A549 (cell line): Measurements from ENCODE around the gene KDM6A. TPM values are rescaled to one million over a fixed set of nuclear protein-coding genes. Genes with fewer than 3 reads are reported as not detected.
A peak's percentile ranks its signal among the peaks of the same experiment; 100 is the strongest.

ENCODE experiments used
- ATAC-seq, 2 experiments: fragments of 200-7000 bp in 1 of 2; fragments of >200 bp in 1 of 2; cut with Nextera tagmentation in 1 of 2; cut with Tn5 transposase in 1 of 2; 3 replicates each; pipeline versions ENCODE4 v1.8.0 to v1.9.1; 2018 to 2020; ENCODE audit warnings: mild to moderate bottlenecking in 1 of 2, moderate library complexity in 1 of 2
- CTCF ChIA-PET: fragments of 300-600 bp; sonication (Branson Sonifier 250); formaldehyde crosslinking; extraction: SDS; loops from one replicate; lab custom pipeline; 2021; ENCODE audit warnings: antibody characterized with exemption, inconsistent platforms; lab: Yijun Ruan, JAX
- POLR2A ChIA-PET: fragments of 350-600 bp; formaldehyde crosslinking; extraction: SDS; loops from one replicate; lab custom pipeline; 2021; ENCODE audit warnings: antibody characterized with exemption, inconsistent platforms; lab: Yijun Ruan, JAX
- DNase-seq, 2 experiments: peaks; one replicate each; pipeline versions ENCODE4 v3.0.0 to v3.0.0-alpha.2; 2011 to 2016; ENCODE audit warnings: low read depth in 1 of 2, low spot score in 1 of 2
- FAIRE-seq: peaks from 2 replicates; lab custom pipeline; 2011; peaks lifted over from hg19 to GRCh38; lab: Jason Lieb, UNC
- H3K27ac ChIP-seq, 2 experiments: fragments of >200 bp; sonication (Bioruptor Twin); formaldehyde crosslinking; 3 replicates each; pipeline ENCODE4 v1.5.1; 2016 to 2017
- H3K4me1 ChIP-seq: fragments of >200 bp; sonication (Bioruptor Twin); formaldehyde crosslinking; 3 replicates; pipeline ENCODE4 v1.6.1; 2016
- H3K4me2 ChIP-seq: fragments of >200 bp; sonication (Bioruptor Twin); formaldehyde crosslinking; 3 replicates; pipeline ENCODE4 v1.6.1; 2016
- H3K4me3 ChIP-seq: fragments of >200 bp; sonication (Bioruptor Twin); formaldehyde crosslinking; 3 replicates; pipeline ENCODE4 v1.5.1; 2016
- H3K9me3 ChIP-seq: fragments of >200 bp; sonication (Bioruptor Twin); formaldehyde crosslinking; 3 replicates; pipeline ENCODE4 v1.6.1; 2016
- BHLHE40 ChIP-seq: IDR thresholded peaks from 2 replicates; pipeline ENCODE4 v1.6.1; 2012; ENCODE audit warnings: low read depth, low read length, inconsistent platforms
- CTCF ChIP-seq: fragments of >200 bp; sonication (Bioruptor Twin); formaldehyde crosslinking; IDR thresholded peaks from 3 replicates; pipeline ENCODE4 v1.5.1; 2016
- EHF ChIP-seq: fragments of 250-450 bp; sonication (Bioruptor Pico); IDR thresholded peaks from 2 replicates; pipeline ENCODE4 v1.5.0; 2020; ENCODE audit warnings: mild to moderate bottlenecking
- FOSB ChIP-seq: fragments of 250-450 bp; sonication (Bioruptor Pico); IDR thresholded peaks from 2 replicates; pipeline ENCODE4 v1.5.0; 2020; ENCODE audit warnings: mild to moderate bottlenecking, moderate library complexity
- FOSL2 ChIP-seq, 2 experiments: fragments of 450-650 bp in 1 of 2; fragments of >200 bp in 1 of 2; sonication (Bioruptor Twin) in 1 of 2; formaldehyde crosslinking; IDR thresholded peaks; 2 replicates each; pipeline versions ENCODE4 v1.5.0 to v1.6.1; 2016 to 2020; ENCODE audit warnings: mild to moderate bottlenecking in 1 of 2, moderate library complexity in 1 of 2
- HMGXB4 ChIP-seq: fragments of 250-450 bp; sonication (Bioruptor Pico); IDR thresholded peaks from 2 replicates; pipeline ENCODE4 v1.5.0; 2021; ENCODE audit warnings: mild to moderate bottlenecking, moderate library complexity, borderline replicate concordance
- HOXB13 ChIP-seq: fragments of 250-450 bp; sonication (Bioruptor Pico); IDR thresholded peaks from 2 replicates; pipeline ENCODE4 v1.5.0; 2020; ENCODE audit warnings: low read depth, mild to moderate bottlenecking, moderate library complexity
- HOXB5 ChIP-seq: fragments of 250-450 bp; sonication (Bioruptor Pico); IDR thresholded peaks from 2 replicates; pipeline ENCODE4 v1.5.0; 2020; ENCODE audit warnings: mild to moderate bottlenecking, moderate library complexity
- NPAS2 ChIP-seq: fragments of 250-450 bp; sonication (Bioruptor Pico); IDR thresholded peaks from 2 replicates; pipeline ENCODE4 v1.8.0; 2022; ENCODE audit warnings: mild to moderate bottlenecking, moderate library complexity, borderline replicate concordance
- PBX3 ChIP-seq: IDR thresholded peaks from 2 replicates; pipeline ENCODE4 v1.6.1; 2012
- RARB ChIP-seq: fragments of 250-450 bp; sonication (Bioruptor Pico); IDR thresholded peaks from 2 replicates; pipeline ENCODE4 v1.8.0; 2021; ENCODE audit warnings: mild to moderate bottlenecking, moderate library complexity
- RFX5 ChIP-seq: fragments of 450-650 bp; IDR thresholded peaks from 2 replicates; pipeline ENCODE4 v1.7.1; 2014; ENCODE audit warnings: antibody characterized with exemption, mild to moderate bottlenecking, moderate library complexity
- RNF2 ChIP-seq: fragments of 200-600 bp; sonication (generic); IDR thresholded peaks from 2 replicates; pipeline ENCODE4 v1.6.1; 2016; ENCODE audit warnings: low read depth, mild to moderate bottlenecking, antibody characterized with exemption, moderate library complexity, borderline replicate concordance
- ZC3H11A ChIP-seq: fragments of 450-650 bp; IDR thresholded peaks from 2 replicates; pipeline ENCODE4 v1.6.1; 2014; ENCODE audit warnings: antibody characterized with exemption, mild to moderate bottlenecking
- WGBS: methylation state at CpG from one replicate; pipeline ENCODE4 v1.1.6; 2017; ENCODE audit errors: missing lambda C conversion rate; 5-methylcytosine and 5-hydroxymethylcytosine counted together
- polyA plus RNA-seq, 4 experiments: library from polyadenylated mRNA; depleted of rRNA in 3 of 4; stranded (reverse); fragments of >200 nt; fragmentation: RNase III in 1 of 4; extraction: RNeasy Plus Mini Kit Qiagen cat#74134 plus additional on column Dnase treatment in 1 of 4; gene quantifications; 2 replicates in 3 of 4; 3 replicates in 1 of 4; pipeline ENCODE4 v1.2.3, GENCODE V29; 2011 to 2017

Gene KDM6A
- polyA plus RNA-seq, 2 of the 4 experiments (the other 2 are of a cell fraction): 9.3 to 18.4 TPM

- CTCF ChIA-PET: no interaction called here
- Histone ChIP-seq H3K9me3 (peaks cover 4% of the 10 kb centered on the region; the same call in 1 of the 3 replicates), H3K4me3 (no peak overlapping the region), H3K4me1 (peaks cover 10% of the 10 kb centered on the region), H3K4me2 (no peak overlapping the region), H3K27ac (no peak overlapping the region)
- FAIRE-seq (no peak), ATAC-seq (no peak), DNase-seq (no peak)
- POLR2A ChIA-PET: no interaction called here
- TF ChIP-seq PBX3 (no peak), FOSL2 (IDR thresholded peaks at IDR 0.05) (no peak), FOSL2 (CRISPR knock-in tag; IDR thresholded peaks at IDR 0.05) (no peak), NPAS2 (CRISPR knock-in tag) (no peak), HOXB13 (CRISPR knock-in tag) (no peak), HMGXB4 (CRISPR knock-in tag) (no peak), CTCF (no peak), EHF (no peak), RARB (CRISPR knock-in tag) (no peak)
- 88% methylated on average over 5 of the region's 5 CpGs for WGBS
Observed at GRCh38 chrX:44973420-44973932, 100.5 kb downstream of the KDM6A start.

- WGBS: 12% methylated on average over 2 of the region's 2 CpGs
- peak; percentile 89 for FAIRE-seq
- peak in 1 of 2 experiments; percentile 68; a peak in 3 of 6 replicates for ATAC-seq
- peak overlapping the region; percentile 47 for H3K4me2 ChIP-seq
- CTCF ChIA-PET: no interaction called here
- no peak for TF ChIP-seq FOSL2 (IDR thresholded peaks at IDR 0.05)
- TF ChIP-seq FOSL2 (CRISPR knock-in tag; IDR thresholded peaks at IDR 0.05): peak; percentile 90
- no peak for TF ChIP-seq BHLHE40
- H3K27ac ChIP-seq: peak overlapping the region in 1 of 2 experiments; percentile 43; a peak in 1 of 6 replicates
- no peak overlapping the region for H3K4me3 ChIP-seq
- H3K4me1 ChIP-seq: peaks cover 10% of the 10 kb centered on the region
- DNase-seq: peak; percentile 25
- peaks cover 4% of the 10 kb centered on the region; the same call in 1 of the 3 replicates for H3K9me3 ChIP-seq
- POLR2A ChIA-PET: no interaction called here
Observed at GRCh38 chrX:44974451-44974850, 101.5 kb downstream of the KDM6A start.

- DNase-seq (peak in 1 of 2 experiments; percentile 12), ATAC-seq (no peak), FAIRE-seq (no peak)
- Histone ChIP-seq H3K4me2 (no peak overlapping the region), H3K9me3 (peaks cover 4% of the 10 kb centered on the region; the same call in 1 of the 3 replicates), H3K27ac (peak overlapping the region; percentile 52 to 72), H3K4me1 (peaks cover 10% of the 10 kb centered on the region), H3K4me3 (no peak overlapping the region)
- TF ChIP-seq FOSB (CRISPR knock-in tag) (no peak), RFX5 (no peak), ZC3H11A (no peak), RNF2 (no peak), NPAS2 (CRISPR knock-in tag) (no peak), HOXB5 (no peak)
- POLR2A ChIA-PET: no interaction called here
- CTCF ChIA-PET: interaction anchor here (1.0 kb wide), 1 partner anchor 25 kb away, joined by 3 read pairs; no protein-coding TSS in a partner anchor
Observed at GRCh38 chrX:44975666-44976263, 102.8 kb downstream of the KDM6A start.
